Subcutaneous abdominal adipose tissue (tissue), 5 donors: ENCODE measurements around the gene NOC4L.

Experiments
- H3K27ac ChIP-seq: one replicate; pipeline ENCODE4 v1.7.0; 2013; ENCODE audit warnings: low read depth, mild to moderate bottlenecking, inconsistent platforms, low read length, moderate library complexity
- H3K27me3 ChIP-seq, 5 donors: one replicate each; pipeline ENCODE4 v1.7.0; 2013; ENCODE audit warnings: low read length in 5 of 5, inconsistent platforms in 1 of 5; ENCODE audit not compliant: control insufficient read depth in 5 of 5, insufficient read depth in 4 of 5
- H3K36me3 ChIP-seq, 5 donors: one replicate each; pipeline ENCODE4 v1.7.0; 2013; ENCODE audit warnings: low read length in 5 of 5; ENCODE audit not compliant: control insufficient read depth in 5 of 5, insufficient read depth in 5 of 5
- H3K4me1 ChIP-seq, 5 donors: one replicate each; pipeline ENCODE4 v1.7.0; 2013; ENCODE audit warnings: low read length in 5 of 5, mild to moderate bottlenecking in 3 of 5, moderate library complexity in 1 of 5; ENCODE audit not compliant: control insufficient read depth in 5 of 5, insufficient read depth in 5 of 5
- H3K4me3 ChIP-seq, 5 donors: one replicate each; pipeline ENCODE4 v1.7.0; 2013; ENCODE audit warnings: low read length in 5 of 5, low read depth in 1 of 5
- H3K9ac ChIP-seq, 5 donors: one replicate each; pipeline ENCODE4 v1.7.0; 2013; ENCODE audit warnings: low read length in 5 of 5, mild to moderate bottlenecking in 4 of 5, moderate library complexity in 3 of 5
- H3K9me3 ChIP-seq, 5 donors: one replicate each; pipeline ENCODE4 v1.7.0; 2013; ENCODE audit warnings: low read length in 5 of 5; ENCODE audit not compliant: control insufficient read depth in 5 of 5
- donor health status: healthy.
- donor health status: healthy.
- donor health status: healthy.
- donor health status: healthy.
- donor health status: healthy.

Gene NOC4L

DNA sequence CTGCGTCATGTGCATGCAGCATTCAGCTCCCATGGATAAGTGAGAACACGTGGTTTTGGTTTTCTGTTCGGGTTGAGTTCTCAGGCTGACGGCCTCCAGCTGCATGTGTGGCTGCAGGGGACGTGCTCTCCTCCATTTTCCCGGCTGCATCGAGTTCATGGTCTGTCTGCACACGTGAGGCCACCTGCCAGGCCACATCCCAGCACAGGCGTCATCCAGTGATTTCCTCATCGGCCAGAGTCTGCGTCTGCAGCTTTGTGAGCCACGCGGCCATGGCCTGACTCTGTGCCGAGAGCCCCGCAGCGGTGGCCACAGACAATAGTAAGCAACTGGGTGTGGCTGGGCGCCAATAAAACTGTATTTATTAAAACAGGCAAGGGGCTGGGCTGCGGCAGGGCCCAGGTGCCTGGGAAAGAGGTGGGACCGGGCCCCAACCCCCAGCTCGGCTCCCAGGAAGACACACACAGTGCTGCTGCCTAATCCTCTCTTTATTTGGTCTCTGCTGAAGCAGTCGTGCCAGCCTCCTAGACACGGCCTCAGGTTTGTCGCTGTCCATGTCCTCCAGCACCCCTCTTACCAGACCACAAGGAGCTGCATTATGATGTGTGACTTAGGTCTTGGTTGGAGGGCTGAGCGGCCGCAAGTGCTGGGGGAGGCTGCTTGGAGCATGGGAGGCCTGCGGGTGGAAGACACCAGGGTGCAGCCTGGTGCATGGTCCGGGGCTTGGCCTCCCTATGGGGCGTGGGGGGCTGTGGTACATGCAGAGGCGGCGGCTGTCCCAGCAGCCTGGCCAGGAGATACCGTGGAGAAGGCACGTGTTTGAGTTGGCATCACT lies 52.0 kb downstream of the NOC4L start:
- Histone ChIP-seq H3K27ac (no peak overlapping the region), H3K9me3 (peaks cover 5 to 21% (median 17%) of the 10 kb centered on the region in 5 donors), H3K36me3 (no peaks in the 10 kb centered on the region), H3K4me1 (no peaks in the 10 kb centered on the region), H3K4me3 (no peak overlapping the region), H3K9ac (no peak overlapping the region), H3K27me3 (peaks cover 8 to 49% (median 28%) of the 10 kb centered on the region in 5 donors)

DNA sequence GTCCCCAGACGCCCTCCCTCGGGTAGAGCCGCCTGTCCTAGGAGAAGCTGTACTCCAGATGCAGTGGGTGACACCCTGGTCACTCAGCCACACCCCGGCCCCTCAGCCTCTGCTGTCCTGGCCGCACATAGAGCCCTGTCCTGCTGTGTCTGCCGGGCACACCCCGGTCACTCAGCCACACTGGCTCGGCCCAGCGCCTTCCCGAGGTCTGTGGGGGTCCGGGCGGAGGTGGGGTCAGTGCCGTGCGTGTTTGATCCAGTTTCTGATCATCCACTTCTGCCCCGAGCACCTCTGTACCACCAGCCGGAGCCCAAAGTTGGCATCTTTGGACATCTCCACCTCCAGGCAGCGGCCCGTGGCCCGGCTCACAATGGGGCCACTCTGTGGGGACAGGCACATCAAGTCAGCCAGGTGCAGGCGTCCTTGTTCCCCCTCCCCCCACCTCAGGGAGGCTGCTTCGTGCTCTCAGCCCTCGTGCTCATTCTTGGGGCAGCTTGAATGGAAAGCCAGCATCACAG lies 52.7 kb downstream of the NOC4L start:
- H3K36me3 ChIP-seq = no peaks in the 10 kb centered on the region
- no peak overlapping the region for H3K9ac ChIP-seq
- no peaks in the 10 kb centered on the region for H3K4me1 ChIP-seq
- H3K27me3 ChIP-seq = peaks cover 8 to 50% (median 31%) of the 10 kb centered on the region in 5 donors
- no peak overlapping the region for H3K27ac ChIP-seq
- peaks cover 5 to 21% (median 17%) of the 10 kb centered on the region in 5 donors for H3K9me3 ChIP-seq
- no peak overlapping the region for H3K4me3 ChIP-seq

DNA sequence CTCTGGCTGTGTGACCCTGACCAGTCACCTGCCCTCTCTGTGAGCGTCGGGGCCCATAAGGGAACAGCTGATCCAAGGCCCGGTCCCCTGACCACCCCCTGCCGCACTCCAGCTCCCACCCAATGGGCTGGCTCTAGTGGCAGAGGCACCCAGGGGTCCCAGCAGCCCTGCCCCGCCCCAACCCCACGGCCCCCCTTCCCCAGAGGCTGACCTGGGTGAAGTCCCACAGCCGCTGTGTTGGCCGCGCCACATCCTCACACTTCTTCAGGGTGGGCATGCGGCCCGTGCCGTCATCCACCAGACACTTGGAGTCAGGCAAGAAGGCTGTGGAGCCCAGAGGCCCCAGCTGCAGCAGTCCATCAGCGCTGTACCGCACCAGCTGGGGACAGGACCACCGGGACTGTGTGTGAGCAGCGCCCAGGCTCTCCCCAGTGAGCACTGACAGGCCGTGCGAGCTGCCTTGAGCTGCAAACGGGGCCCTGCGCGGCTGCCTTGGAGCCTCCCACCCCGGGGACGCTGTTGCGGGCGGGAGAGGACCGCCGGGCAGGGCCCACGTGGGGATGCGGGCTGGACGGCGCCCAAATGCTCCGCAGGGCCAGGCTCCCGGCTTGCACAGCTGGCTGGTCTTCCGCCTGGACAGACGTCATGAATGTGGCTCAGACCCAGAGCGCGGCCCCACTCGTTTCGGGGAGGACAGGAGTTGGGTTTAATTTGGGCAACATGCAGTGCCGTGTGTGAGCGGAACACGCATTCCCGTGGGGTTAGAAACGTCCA lies 53.5 kb downstream of the NOC4L start:
- H3K4me1 ChIP-seq = no peaks in the 10 kb centered on the region
- H3K9me3 ChIP-seq = peaks cover 5 to 20% (median 17%) of the 10 kb centered on the region in 5 donors
- H3K4me3 ChIP-seq = no peak overlapping the region

DNA sequence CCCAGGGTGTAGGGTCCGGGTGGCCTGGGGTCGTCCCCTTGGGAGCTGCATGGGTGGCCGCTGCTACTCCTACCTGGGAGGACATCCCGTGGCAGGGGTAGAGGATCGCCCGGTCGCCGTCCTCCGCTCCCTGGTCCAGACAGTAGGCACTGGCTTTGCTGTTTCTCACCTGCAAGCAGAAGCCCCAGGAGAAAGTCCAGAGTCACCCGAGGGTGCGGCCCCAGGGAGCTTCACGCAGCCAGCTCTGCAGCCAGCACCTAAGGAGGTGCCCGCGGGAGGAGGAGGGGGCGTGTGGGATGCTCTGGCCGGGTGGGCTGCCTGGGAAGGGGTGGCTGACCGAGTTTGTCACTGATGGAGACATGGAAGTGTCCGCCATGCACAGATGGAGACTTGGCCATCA lies 54.8 kb downstream of the NOC4L start:
- H3K9ac ChIP-seq = no peak overlapping the region
- H3K9me3 ChIP-seq = peaks cover under 1 to 7% (median 5%) of the 10 kb centered on the region in 5 donors
- H3K27me3 ChIP-seq = peaks cover 15 to 60% (median 49%) of the 10 kb centered on the region in 5 donors
- no peaks in the 10 kb centered on the region for H3K36me3 ChIP-seq
- no peak overlapping the region for H3K27ac ChIP-seq
- H3K4me3 ChIP-seq = no peak overlapping the region
- H3K4me1 ChIP-seq = peaks cover 0 to 2% (median 0%) of the 10 kb centered on the region in 5 donors

More for the DNA sequence above, 53.5 kb downstream of the NOC4L start:
- Histone ChIP-seq H3K36me3 (no peaks in the 10 kb centered on the region), H3K27ac (no peak overlapping the region), H3K9ac (no peak overlapping the region), H3K27me3 (peaks cover 9 to 58% (median 40%) of the 10 kb centered on the region in 5 donors)

DNA sequence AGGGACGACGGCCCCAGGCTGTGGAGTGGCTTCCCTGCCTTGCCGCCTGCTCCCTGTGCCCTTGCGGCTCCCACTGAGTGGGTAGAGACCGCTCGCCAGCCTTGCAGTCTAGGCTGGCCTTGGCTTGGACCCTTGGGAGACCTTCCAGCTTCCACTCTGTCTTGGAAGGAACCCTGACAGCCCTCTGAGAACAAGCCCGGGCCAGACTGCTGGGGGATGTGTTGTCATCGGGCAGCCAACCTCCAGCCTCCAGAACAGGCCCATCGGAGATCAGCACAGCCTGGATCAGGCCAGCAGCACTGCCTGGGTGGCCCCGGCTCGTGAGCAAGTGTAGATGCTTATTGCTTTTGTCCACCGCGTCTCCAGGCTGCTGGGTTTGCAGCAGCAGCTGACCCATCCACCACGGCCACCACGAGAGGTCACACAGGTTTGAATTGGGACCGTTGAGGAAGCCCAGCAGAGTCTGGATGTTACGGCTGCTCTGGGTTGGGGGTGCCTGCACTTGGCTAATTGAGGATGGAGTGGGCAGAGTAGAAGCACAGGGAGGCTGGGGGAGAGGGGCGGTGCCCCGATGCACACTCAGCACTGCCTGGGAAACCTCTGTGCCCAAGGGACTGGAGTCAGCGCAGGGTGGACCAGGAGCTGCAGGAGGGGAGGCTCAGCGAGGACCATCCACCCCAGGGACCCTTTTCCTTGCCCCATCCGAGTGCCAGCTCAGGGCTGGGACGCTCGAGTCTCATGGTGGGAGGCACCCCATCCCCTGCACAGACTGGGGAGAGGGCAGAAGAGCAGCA lies 55.5 kb downstream of the NOC4L start:
- Histone ChIP-seq H3K27me3 (peaks cover 17 to 65% (median 53%) of the 10 kb centered on the region in 5 donors), H3K27ac (no peak overlapping the region), H3K9ac (no peak overlapping the region), H3K36me3 (no peaks in the 10 kb centered on the region), H3K4me1 (peaks cover 0 to 8% (median 0%) of the 10 kb centered on the region in 5 donors), H3K4me3 (no peak overlapping the region), H3K9me3 (peaks cover 0 to under 1% (median 0%) of the 10 kb centered on the region in 5 donors)

DNA sequence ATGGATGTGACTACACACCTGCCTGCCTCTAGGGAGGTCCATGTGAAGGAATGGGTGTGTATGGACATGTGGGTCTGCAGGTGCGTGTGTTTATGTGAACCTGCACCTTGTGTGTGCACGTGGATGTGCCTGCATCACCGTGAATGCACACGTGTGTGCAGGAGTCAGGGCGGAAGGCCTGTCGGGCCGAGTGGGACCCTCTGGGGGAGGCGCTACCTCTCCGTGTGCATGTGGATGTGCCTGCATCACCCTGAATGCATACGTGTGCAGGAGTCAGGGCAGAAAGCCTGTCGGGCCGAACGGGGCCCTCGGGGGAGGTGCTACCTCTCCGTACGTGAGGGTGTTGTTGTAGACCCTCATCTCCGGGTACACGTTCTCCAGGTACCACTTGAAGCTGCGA lies 56.5 kb downstream of the NOC4L start:
- Histone ChIP-seq H3K9me3 (no peaks in the 10 kb centered on the region), H3K9ac (no peak overlapping the region), H3K36me3 (no peaks in the 10 kb centered on the region), H3K4me3 (no peak overlapping the region), H3K27me3 (peaks cover 25 to 76% (median 64%) of the 10 kb centered on the region in 5 donors), H3K4me1 (peaks cover 0 to 10% (median 6%) of the 10 kb centered on the region in 5 donors), H3K27ac (no peak overlapping the region)

DNA sequence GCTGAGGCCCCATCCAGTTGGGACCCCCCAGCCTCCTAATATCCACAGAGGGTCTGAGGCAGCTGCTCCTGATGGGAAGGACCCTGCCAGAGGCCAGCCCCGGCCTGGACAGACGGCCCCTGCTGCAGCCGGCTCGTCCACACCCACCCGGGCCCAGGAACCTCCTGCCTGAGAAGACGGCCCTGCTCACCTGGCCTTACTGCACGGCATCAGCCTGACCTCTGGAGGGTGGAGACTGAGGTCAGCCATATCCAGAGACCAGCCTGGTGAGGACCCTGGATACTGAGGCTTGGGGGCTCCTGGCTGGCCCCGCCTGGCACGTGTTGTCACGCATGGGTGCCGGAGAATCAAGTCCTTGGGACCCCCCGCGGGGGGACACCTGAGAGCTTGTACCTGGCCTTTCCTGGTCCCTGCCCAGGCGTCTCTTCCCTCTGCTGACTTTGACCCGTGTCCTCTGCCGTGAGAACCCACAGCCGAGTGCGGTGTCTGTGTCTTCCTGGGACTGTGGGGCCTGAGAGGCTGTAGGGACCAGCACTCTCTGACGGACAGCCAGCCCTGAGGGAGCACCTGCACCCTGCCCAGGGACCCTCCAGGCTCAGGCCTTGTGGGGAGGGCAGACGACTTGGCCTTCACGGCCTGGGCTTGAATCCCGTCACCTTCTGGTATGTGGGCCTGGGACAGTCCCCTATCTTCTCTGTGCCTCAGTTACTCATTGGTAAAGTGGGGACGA lies 57.3 kb downstream of the NOC4L start:
- Histone ChIP-seq H3K27me3 (peaks cover 30 to 77% (median 67%) of the 10 kb centered on the region in 5 donors), H3K9me3 (no peaks in the 10 kb centered on the region), H3K36me3 (no peaks in the 10 kb centered on the region), H3K27ac (no peak overlapping the region), H3K4me1 (peaks cover 0 to 10% (median 6%) of the 10 kb centered on the region in 5 donors), H3K4me3 (no peak overlapping the region), H3K9ac (no peak overlapping the region)
